WTC11 (cell line): Measurements from ENCODE around the gene LMTK2. TPM values are rescaled to one million over a fixed set of nuclear protein-coding genes. Genes with fewer than 3 reads are reported as not detected.

Source experiments
- ATAC-seq: fragments of 200-7000 bp; cut with Tn5 transposase; 2 replicates; pipeline ENCODE4 v1.10.0; 2021; ENCODE audit warnings: mild to moderate bottlenecking, moderate library complexity
- CTCF ChIA-PET: fragments of 300-600 bp; sonication (Branson Sonifier 250); formaldehyde crosslinking; loops from one replicate; lab custom pipeline; 2021; ENCODE audit warnings: antibody characterized with exemption; lab: Charles Lee
- POLR2A ChIA-PET: fragments of 350-600 bp; sonication (Branson Sonifier 250); formaldehyde crosslinking; loops from one replicate; lab custom pipeline; 2021; ENCODE audit warnings: antibody characterized with exemption; lab: Charles Lee
- DNase-seq: peaks from one replicate; pipeline ENCODE4 v3.0.0; 2021; ENCODE audit warnings: low spot score
- H3K27ac Mint-ChIP-seq: 2 replicates; pipeline ENCODE4 v1.8.0; 2021; ENCODE audit warnings: mixed read lengths
- H3K27me3 Mint-ChIP-seq: 2 replicates; pipeline ENCODE4 v1.8.0; 2021; ENCODE audit warnings: low read depth, mild to moderate bottlenecking, moderate library complexity, mixed read lengths
- H3K36me3 Mint-ChIP-seq: 2 replicates; pipeline ENCODE4 v1.8.0; 2021; ENCODE audit warnings: mixed read lengths
- H3K4me1 Mint-ChIP-seq: 2 replicates; pipeline ENCODE4 v1.8.0; 2022; ENCODE audit warnings: mixed read lengths
- H3K4me3 Mint-ChIP-seq: 2 replicates; pipeline ENCODE4 v1.8.0; 2021; ENCODE audit warnings: mild to moderate bottlenecking, moderate library complexity, mixed read lengths
- H3K9me3 Mint-ChIP-seq: 2 replicates; pipeline ENCODE4 v1.8.0; 2021; ENCODE audit warnings: mixed read lengths
- CTCF ChIP-seq: fragments of 200-600 bp; IDR thresholded peaks from 2 replicates; pipeline ENCODE4 v1.8.0; 2022; ENCODE audit warnings: antibody characterized with exemption
- FOXK1 ChIP-seq: sonication (generic); formaldehyde crosslinking; IDR thresholded peaks from 2 replicates; pipeline ENCODE4 v1.8.0; 2022; ENCODE audit warnings: mild to moderate bottlenecking, moderate library complexity, missing genetic modification reagents
- GABPB1 ChIP-seq: sonication (generic); formaldehyde crosslinking; IDR thresholded peaks from 2 replicates; pipeline ENCODE4 v1.8.1; 2023; ENCODE audit warnings: mild to moderate bottlenecking, missing genetic modification reagents
- GTF2I ChIP-seq: fragments of 250-450 bp; sonication (Bioruptor Pico); conservative IDR thresholded peaks from 2 replicates; pipeline ENCODE4 v1.4.0; 2021; ENCODE audit warnings: mild to moderate bottlenecking
- HMGA2 ChIP-seq: fragments of 250-450 bp; sonication (Bioruptor Pico); IDR thresholded peaks from 2 replicates; pipeline ENCODE4 v1.4.0; 2021; ENCODE audit warnings: mild to moderate bottlenecking, moderate library complexity
- HMGXB4 ChIP-seq: sonication (generic); formaldehyde crosslinking; IDR thresholded peaks from 2 replicates; pipeline ENCODE4 v1.8.1; 2023; ENCODE audit warnings: mild to moderate bottlenecking, moderate library complexity, missing genetic modification reagents
- IRF2 ChIP-seq: sonication (generic); formaldehyde crosslinking; IDR thresholded peaks from 2 replicates; pipeline ENCODE4 v1.8.0; 2022; ENCODE audit warnings: low read depth, missing genetic modification reagents, borderline replicate concordance
- JAZF1 ChIP-seq: fragments of 250-450 bp; sonication (Bioruptor Pico); IDR thresholded peaks from 2 replicates; pipeline ENCODE4 v1.9.0; 2021; ENCODE audit warnings: moderate library complexity, mild to moderate bottlenecking, inconsistent platforms
- MLX ChIP-seq: sonication (generic); formaldehyde crosslinking; IDR thresholded peaks from 2 replicates; pipeline ENCODE4 v1.8.1; 2023; ENCODE audit warnings: mild to moderate bottlenecking, missing genetic modification reagents, moderate library complexity
- MXD4 ChIP-seq: fragments of 250-450 bp; sonication (Bioruptor Pico); IDR thresholded peaks from 2 replicates; pipeline ENCODE4 v1.8.0; 2021; ENCODE audit warnings: mild to moderate bottlenecking, moderate library complexity, borderline replicate concordance
- MYBL2 ChIP-seq: sonication (generic); formaldehyde crosslinking; IDR thresholded peaks from 2 replicates; pipeline ENCODE4 v1.8.1; 2023; ENCODE audit warnings: mild to moderate bottlenecking, moderate library complexity, missing genetic modification reagents
- PREB ChIP-seq: sonication (generic); formaldehyde crosslinking; IDR thresholded peaks from 2 replicates; pipeline ENCODE4 v1.8.1; 2022; ENCODE audit warnings: mild to moderate bottlenecking, missing genetic modification reagents, moderate library complexity, borderline replicate concordance
- SMAD4 ChIP-seq: sonication (generic); formaldehyde crosslinking; IDR thresholded peaks from 2 replicates; pipeline ENCODE4 v1.8.0; 2022; ENCODE audit warnings: mild to moderate bottlenecking, missing genetic modification reagents
- SP1 ChIP-seq: sonication (generic); formaldehyde crosslinking; conservative IDR thresholded peaks from 2 replicates; pipeline ENCODE4 v1.8.1; 2022; ENCODE audit warnings: missing genetic modification reagents
- TEAD4 ChIP-seq: sonication (generic); formaldehyde crosslinking; IDR thresholded peaks from 2 replicates; pipeline ENCODE4 v1.8.0; 2022; ENCODE audit warnings: mild to moderate bottlenecking, missing genetic modification reagents
- USF2 ChIP-seq: sonication (generic); formaldehyde crosslinking; IDR thresholded peaks from 2 replicates; pipeline ENCODE4 v1.8.1; 2023; ENCODE audit warnings: mild to moderate bottlenecking, missing genetic modification reagents, moderate library complexity
- ZNF121 ChIP-seq: sonication (generic); formaldehyde crosslinking; IDR thresholded peaks from 2 replicates; pipeline ENCODE4 v1.8.0; 2023; ENCODE audit warnings: missing genetic modification reagents
- ZNF416 ChIP-seq: fragments of 250-450 bp; sonication (Bioruptor Pico); IDR thresholded peaks from 2 replicates; pipeline ENCODE4 v1.9.0; 2021; ENCODE audit warnings: mild to moderate bottlenecking, inconsistent platforms
- ZNF423 ChIP-seq: fragments of 250-450 bp; sonication (Bioruptor Pico); IDR thresholded peaks from 2 replicates; pipeline ENCODE4 v2.1.2; 2022; ENCODE audit warnings: mild to moderate bottlenecking, moderate library complexity
- total RNA-seq: library from RNA; stranded (reverse); gene quantifications from 3 replicates; pipeline ENCODE4 v1.2.3, GENCODE V29; 2021

The LMTK2 gene
- total RNA-seq, 1 experiment from 2014 or later, result 24.3 TPM

GRCh38 chr7:98168181-98168903, 61.7 kb downstream of the LMTK2 start:
- Mint-ChIP-seq H3K27ac (peak overlapping the region; percentile 70; the same call in 1 of the 2 replicates), H3K4me1 (peaks cover 26% of the 10 kb centered on the region)

GRCh38 chr7:98168904-98169621, 62.4 kb downstream of the LMTK2 start:
- peaks cover 11% of the 10 kb centered on the region; the same call in 1 of the 2 replicates for H3K36me3 Mint-ChIP-seq
- no peak for ATAC-seq
- no peak for DNase-seq
- ChIA-PET POLR2A (no interaction called here), CTCF (interaction anchor here (0.5 to 6.0 kb wide), 22 partner anchors 9 to 297 kb away, joined by 3 to 256 read pairs (median 5); partner anchors contain the start of genes ASNS and LMTK2)
- TF ChIP-seq TEAD4 (CRISPR knock-in tag) (no peak), CTCF (peak; percentile 14; the same call in 1 of the 2 replicates), FOXK1 (CRISPR knock-in tag) (no peak), GTF2I (CRISPR knock-in tag) (no peak), ZNF416 (CRISPR knock-in tag) (no peak), MLX (CRISPR knock-in tag) (no peak)
- no peak overlapping the region for H3K4me3 Mint-ChIP-seq
- no peaks in the 10 kb centered on the region for H3K27me3 Mint-ChIP-seq
- H3K9me3 Mint-ChIP-seq, result no peaks in the 10 kb centered on the region
- no peak overlapping the region for H3K27ac Mint-ChIP-seq
- H3K4me1 Mint-ChIP-seq, result peaks cover 25% of the 10 kb centered on the region

More at GRCh38 chr7:98168181-98168903, 61.7 kb downstream of the LMTK2 start:
- DNase-seq (peak; percentile 72), ATAC-seq (peak; percentile 76)
- ChIA-PET POLR2A (no interaction called here), CTCF (interaction anchor here (0.5 to 6.0 kb wide), 23 partner anchors 9 to 296 kb away, joined by 3 to 256 read pairs (median 5); partner anchors contain the start of genes ASNS and LMTK2)
- Mint-ChIP-seq H3K9me3 (no peaks in the 10 kb centered on the region), H3K36me3 (peaks cover 11% of the 10 kb centered on the region; the same call in 1 of the 2 replicates), H3K4me3 (no peak overlapping the region), H3K27me3 (no peaks in the 10 kb centered on the region)
- TF ChIP-seq IRF2 (CRISPR knock-in tag) (no peak), HMGA2 (CRISPR knock-in tag) (peak; percentile 14; the same call in 1 of the 2 replicates), MXD4 (CRISPR knock-in tag) (no peak), GABPB1 (CRISPR knock-in tag) (no peak), SMAD4 (CRISPR knock-in tag) (no peak), SP1 (CRISPR knock-in tag) (no peak), ZNF423 (no peak), CTCF (peak; percentile 67), ZNF121 (CRISPR knock-in tag) (no peak), HMGXB4 (CRISPR knock-in tag) (no peak), MYBL2 (no peak), PREB (CRISPR knock-in tag) (no peak), JAZF1 (no peak), USF2 (no peak)
